ENCODE data around the gene WASHC2C. TPM values are rescaled to one million over a fixed set of nuclear protein-coding genes. Genes with fewer than 3 reads are reported as not detected.
"Not testable (repeated sequence)": the region's sequence is repeated elsewhere in the genome, so short reads cannot be mapped to it uniquely, and the experiment has no call there.

WASHC2C gene, protein sequence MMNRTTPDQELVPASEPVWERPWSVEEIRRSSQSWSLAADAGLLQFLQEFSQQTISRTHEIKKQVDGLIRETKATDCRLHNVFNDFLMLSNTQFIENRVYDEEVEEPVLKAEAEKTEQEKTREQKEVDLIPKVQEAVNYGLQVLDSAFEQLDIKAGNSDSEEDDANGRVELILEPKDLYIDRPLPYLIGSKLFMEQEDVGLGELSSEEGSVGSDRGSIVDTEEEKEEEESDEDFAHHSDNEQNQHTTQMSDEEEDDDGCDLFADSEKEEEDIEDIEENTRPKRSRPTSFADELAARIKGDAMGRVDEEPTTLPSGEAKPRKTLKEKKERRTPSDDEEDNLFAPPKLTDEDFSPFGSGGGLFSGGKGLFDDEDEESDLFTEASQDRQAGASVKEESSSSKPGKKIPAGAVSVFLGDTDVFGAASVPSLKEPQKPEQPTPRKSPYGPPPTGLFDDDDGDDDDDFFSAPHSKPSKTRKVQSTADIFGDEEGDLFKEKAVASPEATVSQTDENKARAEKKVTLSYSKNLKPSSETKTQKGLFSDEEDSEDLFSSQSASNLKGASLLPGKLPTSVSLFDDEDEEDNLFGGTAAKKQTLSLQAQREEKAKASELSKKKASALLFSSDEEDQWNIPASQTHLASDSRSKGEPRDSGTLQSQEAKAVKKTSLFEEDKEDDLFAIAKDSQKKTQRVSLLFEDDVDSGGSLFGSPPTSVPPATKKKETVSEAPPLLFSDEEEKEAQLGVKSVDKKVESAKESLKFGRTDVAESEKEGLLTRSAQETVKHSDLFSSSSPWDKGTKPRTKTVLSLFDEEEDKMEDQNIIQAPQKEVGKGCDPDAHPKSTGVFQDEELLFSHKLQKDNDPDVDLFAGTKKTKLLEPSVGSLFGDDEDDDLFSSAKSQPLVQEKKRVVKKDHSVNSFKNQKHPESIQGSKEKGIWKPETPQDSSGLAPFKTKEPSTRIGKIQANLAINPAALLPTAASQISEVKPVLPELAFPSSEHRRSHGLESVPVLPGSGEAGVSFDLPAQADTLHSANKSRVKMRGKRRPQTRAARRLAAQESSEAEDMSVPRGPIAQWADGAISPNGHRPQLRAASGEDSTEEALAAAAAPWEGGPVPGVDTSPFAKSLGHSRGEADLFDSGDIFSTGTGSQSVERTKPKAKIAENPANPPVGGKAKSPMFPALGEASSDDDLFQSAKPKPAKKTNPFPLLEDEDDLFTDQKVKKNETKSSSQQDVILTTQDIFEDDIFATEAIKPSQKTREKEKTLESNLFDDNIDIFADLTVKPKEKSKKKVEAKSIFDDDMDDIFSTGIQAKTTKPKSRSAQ (N-terminal part only)
- total RNA-seq (34.9 and 64.1 TPM in 2 replicates), polyA plus RNA-seq (54.7 and 57.5 TPM in 2 replicates), polyA minus RNA-seq (ENCODE audit: low replicate concordance) (5.8 and 13.3 TPM in 2 replicates)
- polyA plus RNA-seq (2012) = 29.7 and 33.5 TPM in 2 replicates

DNA sequence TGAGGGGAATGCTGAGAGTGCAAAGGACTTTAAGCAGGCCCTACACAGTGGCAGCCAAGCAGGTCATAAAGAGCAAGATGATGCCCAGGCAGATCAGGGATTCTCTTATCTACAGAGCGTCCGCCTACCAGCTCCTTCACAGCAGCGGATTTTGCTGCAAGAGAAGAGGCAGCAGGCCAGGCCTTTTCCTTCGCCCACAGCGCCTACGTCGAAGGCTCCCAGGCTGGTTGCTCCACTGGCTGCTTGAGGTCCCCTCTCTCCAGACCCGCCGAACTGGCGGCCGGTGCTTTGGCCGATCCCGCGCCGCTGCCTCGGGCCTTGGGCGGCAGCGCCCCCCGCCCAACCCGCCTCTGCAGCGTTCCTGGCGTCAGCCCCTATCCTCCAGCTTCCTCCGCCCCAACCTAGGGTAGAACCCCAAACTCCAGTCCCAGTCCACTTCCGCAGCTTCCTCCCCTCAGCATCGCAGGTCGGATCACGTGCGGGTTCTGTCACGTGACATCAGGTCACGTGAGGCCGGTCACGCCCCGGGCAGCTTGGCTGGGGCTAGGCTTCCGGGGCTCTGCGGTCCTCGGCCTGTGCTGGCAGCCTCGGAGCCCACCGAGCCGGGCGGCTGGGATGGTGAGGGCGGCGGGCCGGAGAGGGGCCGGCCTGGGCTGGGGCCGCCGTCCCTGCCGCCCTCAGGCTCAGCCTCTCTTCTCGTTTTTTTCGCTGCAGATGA lies at the start of gene WASHC2C:
TSS of gene WASHC2C (plus strand) at position 564 of the 718 bp plus-strand sequence. CDS start at position 616, 52 bp downstream.
- not testable (repeated sequence) for H3K4me1 ChIP-seq (ENCODE audit: control insufficient read depth, extremely low read depth, insufficient read depth, low read length); H3K9me3 ChIP-seq (ENCODE audit: control insufficient read depth, insufficient read depth, low read depth, low read length); H3K79me2 ChIP-seq (ENCODE audit: control insufficient read depth, insufficient read depth, low read length); H3K27me3 ChIP-seq (ENCODE audit: control insufficient read depth, insufficient read depth, low read length); H3K36me3 ChIP-seq (ENCODE audit: control insufficient read depth, insufficient read depth, low read length); H4K20me1 ChIP-seq (ENCODE audit: control insufficient read depth, extremely low read depth, insufficient read depth, low read length)
- peak within 1 kb of the TSS; percentile 86 for H3K9ac ChIP-seq (ENCODE audit: insufficient read depth, low read length)
- peak; percentile 50 to 55 for DNase-seq (ENCODE audit: low read depth in 2 of 2)
- peak within 1 kb of the TSS; percentile 65 for H3K27ac ChIP-seq (ENCODE audit: insufficient read depth, low read length)
- peak within 1 kb of the TSS; percentile 75 for H2AFZ ChIP-seq (ENCODE audit: low read length)
- peak within 1 kb of the TSS; percentile 60 to 75 (median 66) for H3K4me3 ChIP-seq (replicated peaks in 1 of 4; ENCODE audit: control extremely low read depth in 1 of 4, insufficient read depth in 1 of 4, low read depth in 3 of 4, low read length in 4 of 4)
- peak within 1 kb of the TSS; percentile 44 for H3K4me2 ChIP-seq (ENCODE audit: extremely low read depth, insufficient read depth, low read length)

DNA sequence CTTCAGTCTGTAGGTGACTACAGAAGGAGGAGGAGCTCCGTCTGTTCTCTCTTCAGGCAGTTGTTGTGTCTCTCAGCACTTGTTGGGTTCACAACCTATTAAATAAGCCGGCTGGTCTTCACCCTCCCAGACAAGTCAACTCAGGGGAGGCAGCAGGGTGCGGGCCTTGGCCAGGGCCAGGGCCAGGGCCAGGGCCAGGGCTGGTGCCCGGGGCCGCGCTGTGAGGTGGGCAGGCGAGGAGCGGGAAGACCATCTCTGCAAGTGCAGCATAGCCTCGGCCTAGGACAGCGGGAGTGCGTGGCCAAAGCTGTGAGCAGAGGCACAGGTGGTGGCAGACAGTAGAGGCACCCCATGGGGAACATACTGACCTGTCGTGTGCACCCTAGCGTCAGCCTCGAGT lies 48.6 kb upstream of the WASHC2C start:
- not testable (repeated sequence) for H2AFZ ChIP-seq (ENCODE audit: low read length); H3K36me3 ChIP-seq (ENCODE audit: control insufficient read depth, insufficient read depth, low read length); H3K9ac ChIP-seq (ENCODE audit: insufficient read depth, low read length); DNase-seq (ENCODE audit: low read depth in 2 of 2); H3K4me2 ChIP-seq (ENCODE audit: extremely low read depth, insufficient read depth, low read length); H3K27me3 ChIP-seq (ENCODE audit: control insufficient read depth, insufficient read depth, low read length); H3K4me3 ChIP-seq (replicated peaks in 1 of 4; ENCODE audit: control extremely low read depth in 1 of 4, insufficient read depth in 1 of 4, low read depth in 3 of 4, low read length in 4 of 4); H3K27ac ChIP-seq (ENCODE audit: insufficient read depth, low read length); H3K9me3 ChIP-seq (ENCODE audit: control insufficient read depth, insufficient read depth, low read depth, low read length); H3K4me1 ChIP-seq (ENCODE audit: control insufficient read depth, extremely low read depth, insufficient read depth, low read length); H3K79me2 ChIP-seq (ENCODE audit: control insufficient read depth, insufficient read depth, low read length); H4K20me1 ChIP-seq (ENCODE audit: control insufficient read depth, extremely low read depth, insufficient read depth, low read length)

- not testable (repeated sequence) for H3K36me3 ChIP-seq (ENCODE audit: control insufficient read depth, insufficient read depth, low read length); H3K79me2 ChIP-seq (ENCODE audit: control insufficient read depth, insufficient read depth, low read length); H3K4me3 ChIP-seq (replicated peaks in 1 of 4; ENCODE audit: control extremely low read depth in 1 of 4, insufficient read depth in 1 of 4, low read depth in 3 of 4, low read length in 4 of 4); H3K4me1 ChIP-seq (ENCODE audit: control insufficient read depth, extremely low read depth, insufficient read depth, low read length); H3K27ac ChIP-seq (ENCODE audit: insufficient read depth, low read length); H3K9me3 ChIP-seq (ENCODE audit: control insufficient read depth, insufficient read depth, low read depth, low read length); H3K27me3 ChIP-seq (ENCODE audit: control insufficient read depth, insufficient read depth, low read length); H4K20me1 ChIP-seq (ENCODE audit: control insufficient read depth, extremely low read depth, insufficient read depth, low read length); H3K9ac ChIP-seq (ENCODE audit: insufficient read depth, low read length); H3K4me2 ChIP-seq (ENCODE audit: extremely low read depth, insufficient read depth, low read length); H2AFZ ChIP-seq (ENCODE audit: low read length)
- peak in 1 of 2 donors; percentile 12 for DNase-seq (ENCODE audit: low read depth in 2 of 2)
Observed at GRCh38 chr10:45710200-45710796, 16.8 kb upstream of the WASHC2C start.

DNA sequence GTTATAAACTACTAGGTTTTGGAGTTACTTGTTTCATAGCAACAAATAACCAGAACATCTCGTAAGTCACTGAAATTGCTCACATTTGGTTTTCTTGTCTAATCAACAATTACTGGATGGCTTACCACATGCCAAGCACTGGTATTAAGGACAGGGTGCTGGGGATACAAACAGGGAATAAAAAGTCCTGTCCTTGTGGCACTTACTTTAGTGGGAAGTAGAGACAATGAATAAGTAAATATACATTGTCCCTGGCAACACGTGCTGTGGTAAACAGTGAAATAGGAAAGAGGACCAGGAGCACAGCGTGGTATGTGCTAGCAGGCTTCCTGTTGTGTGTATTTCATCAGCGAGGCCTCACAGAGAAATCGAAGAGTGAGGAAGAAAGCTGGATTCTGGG lies 15.8 kb upstream of the WASHC2C start:
- H3K4me3 ChIP-seq (replicated peaks in 1 of 4; ENCODE audit: control extremely low read depth in 1 of 4, insufficient read depth in 1 of 4, low read depth in 3 of 4, low read length in 4 of 4); H3K27me3 ChIP-seq (ENCODE audit: control insufficient read depth, insufficient read depth, low read length); H3K9me3 ChIP-seq (ENCODE audit: control insufficient read depth, insufficient read depth, low read depth, low read length); H3K9ac ChIP-seq (ENCODE audit: insufficient read depth, low read length); H2AFZ ChIP-seq (ENCODE audit: low read length); DNase-seq (ENCODE audit: low read depth in 2 of 2); H3K4me1 ChIP-seq (ENCODE audit: control insufficient read depth, extremely low read depth, insufficient read depth, low read length); H4K20me1 ChIP-seq (ENCODE audit: control insufficient read depth, extremely low read depth, insufficient read depth, low read length); H3K4me2 ChIP-seq (ENCODE audit: extremely low read depth, insufficient read depth, low read length); H3K36me3 ChIP-seq (ENCODE audit: control insufficient read depth, insufficient read depth, low read length); H3K79me2 ChIP-seq (ENCODE audit: control insufficient read depth, insufficient read depth, low read length); H3K27ac ChIP-seq (ENCODE audit: insufficient read depth, low read length): not testable (repeated sequence)

GRCh38 chr10:45717053-45717452 lies 10.0 kb upstream of the WASHC2C start:
- H3K27me3 ChIP-seq (ENCODE audit: control insufficient read depth, insufficient read depth, low read length); DNase-seq (ENCODE audit: low read depth in 2 of 2); H3K4me2 ChIP-seq (ENCODE audit: extremely low read depth, insufficient read depth, low read length): not testable (repeated sequence)

More at GRCh38 chr10:45717053-45717452, 10.0 kb upstream of the WASHC2C start:
- not testable (repeated sequence) for H3K79me2 ChIP-seq (ENCODE audit: control insufficient read depth, insufficient read depth, low read length); H3K27ac ChIP-seq (ENCODE audit: insufficient read depth, low read length); H3K36me3 ChIP-seq (ENCODE audit: control insufficient read depth, insufficient read depth, low read length); H3K4me3 ChIP-seq (replicated peaks in 1 of 4; ENCODE audit: control extremely low read depth in 1 of 4, insufficient read depth in 1 of 4, low read depth in 3 of 4, low read length in 4 of 4); H3K4me1 ChIP-seq (ENCODE audit: control insufficient read depth, extremely low read depth, insufficient read depth, low read length); H4K20me1 ChIP-seq (ENCODE audit: control insufficient read depth, extremely low read depth, insufficient read depth, low read length); H2AFZ ChIP-seq (ENCODE audit: low read length); H3K9ac ChIP-seq (ENCODE audit: insufficient read depth, low read length); H3K9me3 ChIP-seq (ENCODE audit: control insufficient read depth, insufficient read depth, low read depth, low read length)
